PC-9 (cell line): ENCODE measurements around the gene TM4SF1. TPM values are rescaled to one million over a fixed set of nuclear protein-coding genes. Genes with fewer than 3 reads are reported as not detected.

Source experiments
- Bru-seq: library from RNA; stranded (reverse); fragments of 400-500 nt; gene quantifications from one replicate; lab custom pipeline; 2021; lab: Mats Ljungman, UMichigan
- BruChase-seq, 2 experiments: library from RNA; stranded (reverse); fragments of 400-500 nt; gene quantifications; one replicate each; lab custom pipeline; 2021; lab: Mats Ljungman, UMichigan
- BruUV-seq: library from RNA; stranded (reverse); fragments of 400-500 nt; replicated peaks from 2 replicates; lab custom pipeline; 2021; lab: Mats Ljungman, UMichigan
- CTCF ChIA-PET: fragments of 300-600 bp; sonication (Branson Sonifier 250); formaldehyde crosslinking; loops from one replicate; lab custom pipeline; 2022; ENCODE audit warnings: antibody characterized with exemption; lab: Charles Lee
- POLR2A ChIA-PET: fragments of 300-600 bp; sonication (Branson Sonifier 250); formaldehyde crosslinking; loops from one replicate; lab custom pipeline; 2022; ENCODE audit warnings: antibody characterized with exemption; ENCODE audit not compliant: unreplicated experiment; lab: Charles Lee
- DNase-seq, 2 experiments: peaks; one replicate each; pipeline versions ENCODE4 v3.0.0 to v3.0.0-alpha.2; 2015 to 2022; ENCODE audit warnings: mixed read lengths in 1 of 2
- H2AFZ ChIP-seq: fragments of 200-600 bp; sonication (generic); 2 replicates; pipeline ENCODE4 v1.8.1; 2017; ENCODE audit warnings: antibody characterized with exemption
- H3F3A ChIP-seq: fragments of 200-600 bp; sonication (generic); 2 replicates; pipeline ENCODE4 v1.8.1; 2017; ENCODE audit warnings: antibody characterized with exemption, mild to moderate bottlenecking, low read depth; ENCODE audit not compliant: insufficient read depth
- H3K27ac ChIP-seq: fragments of 200-600 bp; sonication (generic); 2 replicates; pipeline ENCODE4 v1.6.1; 2016; ENCODE audit warnings: mixed run types
- H3K27me3 ChIP-seq: fragments of 200-600 bp; sonication (generic); 2 replicates; pipeline ENCODE4 v1.6.1; 2016; ENCODE audit warnings: low read depth, mixed run types; ENCODE audit not compliant: insufficient read depth
- H3K36me3 ChIP-seq: fragments of 200-600 bp; sonication (generic); 2 replicates; pipeline ENCODE4 v1.6.1; 2016; ENCODE audit warnings: low read depth, mixed run types
- H3K4me1 ChIP-seq: fragments of 200-600 bp; sonication (generic); replicated peaks from 2 replicates; pipeline ENCODE4 v1.6.1; 2016; ENCODE audit warnings: mixed run types; ENCODE audit not compliant: insufficient read depth
- H3K4me2 ChIP-seq: fragments of 200-600 bp; sonication (generic); 2 replicates; pipeline ENCODE4 v1.6.1; 2017; ENCODE audit warnings: mixed run types
- H3K4me3 ChIP-seq: fragments of 200-600 bp; sonication (generic); 2 replicates; pipeline ENCODE4 v1.6.1; 2016; ENCODE audit warnings: mixed run types
- H3K79me2 ChIP-seq: fragments of 200-600 bp; sonication (generic); 2 replicates; pipeline ENCODE4 v1.6.1; 2017; ENCODE audit warnings: low read depth, mixed run types
- H3K9me2 ChIP-seq: fragments of 200-600 bp; sonication (generic); 2 replicates; pipeline ENCODE4 v1.8.1; 2017; ENCODE audit warnings: mild to moderate bottlenecking; ENCODE audit not compliant: insufficient read depth
- H3K9me3 ChIP-seq: fragments of 200-600 bp; sonication (generic); 2 replicates; pipeline ENCODE4 v1.8.1; 2016; ENCODE audit warnings: low read depth; ENCODE audit not compliant: insufficient read depth
- H4K20me1 ChIP-seq: fragments of 200-600 bp; sonication (generic); 2 replicates; pipeline ENCODE4 v1.8.1; 2017; ENCODE audit not compliant: insufficient read depth
- EZH2 ChIP-seq: fragments of 200-600 bp; sonication (generic); IDR thresholded peaks from 2 replicates; pipeline ENCODE4 v1.8.0; 2017; ENCODE audit warnings: antibody characterized with exemption, low read depth
- intact Hi-C: fragments of 100-400 bp; cut with micrococcal nuclease; formaldehyde crosslinking; loops from one replicate; pipeline ENCODE4 v1.10.0; 2022; ENCODE audit not compliant: unreplicated experiment
- long read RNA-seq: library from polyadenylated mRNA; stranded (forward); transcript quantifications from one replicate; pipeline ENCODE4 v2.0.0, GENCODE V29; 2022
- total RNA-seq: library from RNA; stranded (reverse); gene quantifications from 2 replicates; pipeline ENCODE4 v1.2.3, GENCODE V29; 2021
- TF ChIP-seq, protein P1 (sequence below): fragments of 200-600 bp; sonication (generic); conservative IDR thresholded peaks from 2 replicates; pipeline ENCODE4 v1.6.1; 2017; ENCODE audit warnings: mixed run types, antibody characterized with exemption, mild to moderate bottlenecking, moderate library complexity

The TM4SF1 gene, protein sequence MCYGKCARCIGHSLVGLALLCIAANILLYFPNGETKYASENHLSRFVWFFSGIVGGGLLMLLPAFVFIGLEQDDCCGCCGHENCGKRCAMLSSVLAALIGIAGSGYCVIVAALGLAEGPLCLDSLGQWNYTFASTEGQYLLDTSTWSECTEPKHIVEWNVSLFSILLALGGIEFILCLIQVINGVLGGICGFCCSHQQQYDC
- total RNA-seq (146 and 225 TPM in 2 replicates), Bru-seq, nascent RNA (percentile 100 among the genes with signal in this experiment), BruChase-seq, experiment 1, labeled RNA remaining after a 2-hour chase (percentile 100 among the genes with signal in this experiment), BruChase-seq, experiment 2, labeled RNA remaining after a 6-hour chase (percentile 100 among the genes with signal in this experiment)
- long read RNA-seq, transcript TM4SF1-201 (5 exons, 1,771 nt), result major isoform, 279 of 400 reads
- long read RNA-seq, partial matches to known transcripts, result 1 of 400 reads
- long read RNA-seq, other reads (novel, unspliced or antisense), result 117 of 400 reads

DNA sequence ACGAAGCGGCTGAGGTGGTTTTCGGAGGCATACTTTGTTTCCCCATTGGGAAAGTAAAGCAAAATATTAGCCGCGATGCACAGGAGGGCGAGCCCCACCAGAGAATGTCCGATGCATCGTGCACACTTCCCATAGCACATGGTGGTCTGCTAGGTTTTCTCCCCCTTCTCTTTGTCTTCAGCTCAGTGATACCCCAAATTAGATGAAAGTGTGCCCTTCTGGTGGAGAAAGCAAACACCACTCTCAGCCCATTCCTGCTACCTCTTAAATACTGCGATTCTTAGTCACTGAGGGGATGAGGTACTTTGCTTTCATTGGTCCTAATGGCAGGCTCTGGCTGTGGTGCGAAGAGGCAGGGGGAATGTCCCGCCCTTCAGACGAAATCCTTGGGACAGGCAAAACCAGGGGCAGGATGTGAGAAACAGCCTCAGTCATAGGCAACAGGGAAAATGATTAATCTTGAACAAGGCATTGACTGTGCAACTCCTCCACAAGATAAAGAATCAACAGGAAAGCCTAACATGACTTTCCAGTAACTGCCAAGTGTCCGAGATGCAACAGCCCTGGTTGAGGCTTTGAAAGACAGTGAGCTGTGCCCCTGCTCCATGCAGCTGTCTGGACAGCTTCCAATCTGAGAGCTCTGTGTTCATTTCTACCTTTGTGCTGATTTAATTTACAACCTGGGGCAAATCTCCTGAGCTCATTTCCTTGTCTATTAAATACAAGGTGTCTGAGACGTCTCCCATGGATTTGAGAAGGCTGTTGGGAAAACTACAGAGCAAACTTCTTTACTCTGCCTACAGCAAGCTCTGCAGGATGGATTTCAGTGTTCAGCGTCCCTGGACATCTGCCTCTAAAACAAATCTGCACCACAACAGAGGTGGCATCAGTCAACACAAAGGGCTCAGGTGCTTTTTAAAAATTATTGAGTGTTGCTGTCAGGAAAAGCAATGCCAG lies at the start of gene TM4SF1:
Gene TM4SF1, minus strand, starts transcription at position 242 of the 957 bp plus-strand sequence. Its CDS starts 102 bp downstream, at position 140.
- H3K4me3 ChIP-seq, result peak within 1 kb of the TSS; percentile 92
- peaks cover 60% of the 10 kb centered on the region for H3K4me1 ChIP-seq
- H2AFZ ChIP-seq, result no peak within 1 kb of the TSS
- H3K36me3 ChIP-seq, result peaks cover 35% of the 10 kb centered on the region
- peaks cover 51% of the 10 kb centered on the region for H3K79me2 ChIP-seq
- H3K9me2 ChIP-seq, result no peaks in the 10 kb centered on the region
- H3F3A ChIP-seq, result peaks cover 51% of the 10 kb centered on the region
- H3K4me2 ChIP-seq, result peak within 1 kb of the TSS; percentile 98
- no peaks in the 10 kb centered on the region for H4K20me1 ChIP-seq
- H3K27ac ChIP-seq, result peak within 1 kb of the TSS; percentile 99
- POLR2A ChIA-PET, result interaction anchor here (0.5 to 2.1 kb wide), 14 partner anchors 9 to 281 kb away, joined by 3 to 35 read pairs (median 4); no protein-coding TSS in a partner anchor
- no peak for TF ChIP-seq EZH2
- TF ChIP-seq, protein P1, sequence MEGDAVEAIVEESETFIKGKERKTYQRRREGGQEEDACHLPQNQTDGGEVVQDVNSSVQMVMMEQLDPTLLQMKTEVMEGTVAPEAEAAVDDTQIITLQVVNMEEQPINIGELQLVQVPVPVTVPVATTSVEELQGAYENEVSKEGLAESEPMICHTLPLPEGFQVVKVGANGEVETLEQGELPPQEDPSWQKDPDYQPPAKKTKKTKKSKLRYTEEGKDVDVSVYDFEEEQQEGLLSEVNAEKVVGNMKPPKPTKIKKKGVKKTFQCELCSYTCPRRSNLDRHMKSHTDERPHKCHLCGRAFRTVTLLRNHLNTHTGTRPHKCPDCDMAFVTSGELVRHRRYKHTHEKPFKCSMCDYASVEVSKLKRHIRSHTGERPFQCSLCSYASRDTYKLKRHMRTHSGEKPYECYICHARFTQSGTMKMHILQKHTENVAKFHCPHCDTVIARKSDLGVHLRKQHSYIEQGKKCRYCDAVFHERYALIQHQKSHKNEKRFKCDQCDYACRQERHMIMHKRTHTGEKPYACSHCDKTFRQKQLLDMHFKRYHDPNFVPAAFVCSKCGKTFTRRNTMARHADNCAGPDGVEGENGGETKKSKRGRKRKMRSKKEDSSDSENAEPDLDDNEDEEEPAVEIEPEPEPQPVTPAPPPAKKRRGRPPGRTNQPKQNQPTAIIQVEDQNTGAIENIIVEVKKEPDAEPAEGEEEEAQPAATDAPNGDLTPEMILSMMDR, result no peak
- no peaks in the 10 kb centered on the region for H3K27me3 ChIP-seq
- H3K9me3 ChIP-seq, result no peaks in the 10 kb centered on the region
- peak; percentile 88 to 97 for DNase-seq
- CTCF ChIA-PET, result interaction anchor here (0.8 to 1.2 kb wide), 2 partner anchors 25 to 113 kb away, joined by 3 to 4 read pairs; no protein-coding TSS in a partner anchor
- BruUV-seq, result TSS peak; percentile 98
- intact Hi-C loops, result loop anchor here (1.0 to 2.0 kb wide), 5 partner anchors 9 to 103 kb away; no protein-coding TSS in a partner anchor

DNA sequence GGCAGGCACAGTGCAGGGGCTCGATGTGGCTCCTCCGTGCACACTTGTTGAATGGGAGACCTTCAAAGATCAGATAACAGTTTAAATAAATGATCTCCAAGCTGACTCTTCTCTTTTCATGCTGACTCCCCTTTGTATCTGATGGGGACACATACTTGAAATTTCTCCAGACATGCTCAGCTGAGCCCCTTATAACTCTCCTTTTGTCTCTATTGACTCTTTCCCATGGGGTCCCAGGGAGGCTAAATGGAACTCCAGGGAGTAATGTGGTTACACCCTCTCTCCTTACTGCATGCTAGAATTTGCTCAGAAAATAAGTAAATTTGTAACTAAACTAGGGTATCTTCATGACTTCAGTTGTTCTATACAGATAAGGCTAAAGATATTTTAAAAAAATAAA lies 48.9 kb upstream of the TM4SF1 start:
- BruUV-seq, result no TSS peak
- TF ChIP-seq, protein P1, result no peak
- TF ChIP-seq EZH2, result no peak
- Histone ChIP-seq H3F3A (no peaks in the 10 kb centered on the region), H3K9me3 (no peaks in the 10 kb centered on the region; the same call in 1 of the 2 replicates), H3K4me2 (no peak overlapping the region), H3K27ac (no peak overlapping the region), H3K27me3 (no peaks in the 10 kb centered on the region), H3K4me3 (no peak overlapping the region), H4K20me1 (no peaks in the 10 kb centered on the region), H3K9me2 (no peaks in the 10 kb centered on the region), H3K4me1 (no peaks in the 10 kb centered on the region), H3K36me3 (no peaks in the 10 kb centered on the region), H3K79me2 (no peaks in the 10 kb centered on the region), H2AFZ (no peak overlapping the region)
- POLR2A ChIA-PET, result interaction anchor here (0.6 kb wide), 1 partner anchor 35 kb away, joined by 4 read pairs; no protein-coding TSS in a partner anchor
- intact Hi-C loops, result no loop called here
- DNase-seq, result no peak
- CTCF ChIA-PET, result no interaction called here

DNA sequence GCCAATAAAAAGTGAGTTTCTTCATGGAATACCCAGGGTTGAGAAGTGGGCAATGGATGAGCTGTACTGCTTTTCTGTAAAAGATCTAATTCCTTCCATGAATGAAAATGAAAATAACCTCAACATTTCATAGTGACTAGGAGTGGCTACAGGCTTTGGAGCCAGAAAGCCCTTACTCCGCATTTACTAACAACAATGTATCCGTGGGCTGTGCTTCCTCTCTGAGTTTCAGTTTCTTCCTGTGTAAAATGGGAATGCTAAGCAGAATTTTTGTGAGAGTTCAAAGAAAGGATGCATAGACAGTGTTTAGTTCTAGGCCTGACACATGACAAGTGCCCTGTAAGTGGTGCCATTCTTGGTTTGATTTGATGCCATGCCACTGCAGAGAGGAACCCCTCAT lies 47.5 kb upstream of the TM4SF1 start:
- Histone ChIP-seq H4K20me1 (no peaks in the 10 kb centered on the region), H3F3A (no peaks in the 10 kb centered on the region), H3K36me3 (no peaks in the 10 kb centered on the region), H3K4me1 (no peaks in the 10 kb centered on the region), H3K4me2 (no peak overlapping the region), H3K9me2 (no peaks in the 10 kb centered on the region), H2AFZ (no peak overlapping the region), H3K27ac (no peak overlapping the region), H3K4me3 (no peak overlapping the region), H3K79me2 (no peaks in the 10 kb centered on the region), H3K27me3 (no peaks in the 10 kb centered on the region), H3K9me3 (no peaks in the 10 kb centered on the region; the same call in 1 of the 2 replicates)
- DNase-seq, result no peak
- CTCF ChIA-PET, result no interaction called here
- intact Hi-C loops, result no loop called here
- POLR2A ChIA-PET, result no interaction called here
- no TSS peak for BruUV-seq
- TF ChIP-seq EZH2, result no peak
- TF ChIP-seq, protein P1, result no peak
